Measurements from ENCODE around the gene DPP4.

DNA sequence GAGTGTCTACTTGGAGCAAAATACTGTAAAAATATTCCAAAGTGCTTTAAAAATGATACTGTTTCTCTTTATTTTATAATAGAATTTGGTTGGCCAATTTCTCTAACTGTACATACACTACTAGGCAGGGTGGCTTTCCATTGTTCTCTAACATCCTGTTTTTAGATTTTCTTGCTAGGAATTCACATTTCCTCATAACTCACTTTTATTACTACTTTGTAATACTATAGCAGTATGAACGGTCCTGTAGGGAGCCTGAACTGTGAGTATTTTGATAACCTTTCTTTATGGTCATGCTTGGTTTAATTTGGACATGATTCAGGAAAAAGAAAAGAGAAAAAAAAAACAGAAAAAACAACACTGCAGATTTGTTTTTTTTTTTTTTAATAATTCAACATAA, 40.3 kb upstream of the DPP4 start:
- TF ChIP-seq, protein P1, sequence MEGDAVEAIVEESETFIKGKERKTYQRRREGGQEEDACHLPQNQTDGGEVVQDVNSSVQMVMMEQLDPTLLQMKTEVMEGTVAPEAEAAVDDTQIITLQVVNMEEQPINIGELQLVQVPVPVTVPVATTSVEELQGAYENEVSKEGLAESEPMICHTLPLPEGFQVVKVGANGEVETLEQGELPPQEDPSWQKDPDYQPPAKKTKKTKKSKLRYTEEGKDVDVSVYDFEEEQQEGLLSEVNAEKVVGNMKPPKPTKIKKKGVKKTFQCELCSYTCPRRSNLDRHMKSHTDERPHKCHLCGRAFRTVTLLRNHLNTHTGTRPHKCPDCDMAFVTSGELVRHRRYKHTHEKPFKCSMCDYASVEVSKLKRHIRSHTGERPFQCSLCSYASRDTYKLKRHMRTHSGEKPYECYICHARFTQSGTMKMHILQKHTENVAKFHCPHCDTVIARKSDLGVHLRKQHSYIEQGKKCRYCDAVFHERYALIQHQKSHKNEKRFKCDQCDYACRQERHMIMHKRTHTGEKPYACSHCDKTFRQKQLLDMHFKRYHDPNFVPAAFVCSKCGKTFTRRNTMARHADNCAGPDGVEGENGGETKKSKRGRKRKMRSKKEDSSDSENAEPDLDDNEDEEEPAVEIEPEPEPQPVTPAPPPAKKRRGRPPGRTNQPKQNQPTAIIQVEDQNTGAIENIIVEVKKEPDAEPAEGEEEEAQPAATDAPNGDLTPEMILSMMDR (IDR thresholded peaks at IDR 0.05; ENCODE audit: poor library complexity, severe bottlenecking): no peak
- no peak for TF ChIP-seq TAF1 (IDR thresholded peaks at IDR 0.05; ENCODE audit: low read depth)
- TF ChIP-seq EP300 (conservative IDR thresholded peaks at IDR 0.05; ENCODE audit: poor library complexity, severe bottlenecking): no peak
- no peak for TF ChIP-seq REST (IDR thresholded peaks at IDR 0.05; ENCODE audit: borderline replicate concordance)
- TF ChIP-seq EZH2 (IDR thresholded peaks at IDR 0.05; ENCODE audit: borderline replicate concordance, insufficient read depth, low read length, poor library complexity, severe bottlenecking): no peak

Data from neural cell (in vitro differentiated cells).